WTC11 (cell line): ENCODE measurements around the gene PIAS2.

Experiments
- CTCF ChIP-seq: fragments of 200-600 bp; IDR thresholded peaks from 2 replicates; pipeline ENCODE4 v1.8.0; 2022; ENCODE audit warnings: antibody characterized with exemption
- ZNF219 ChIP-seq: sonication (generic); formaldehyde crosslinking; IDR thresholded peaks from 2 replicates; pipeline ENCODE4 v1.8.0; 2023; ENCODE audit warnings: missing genetic modification reagents, mild to moderate bottlenecking, borderline replicate concordance

DNA sequence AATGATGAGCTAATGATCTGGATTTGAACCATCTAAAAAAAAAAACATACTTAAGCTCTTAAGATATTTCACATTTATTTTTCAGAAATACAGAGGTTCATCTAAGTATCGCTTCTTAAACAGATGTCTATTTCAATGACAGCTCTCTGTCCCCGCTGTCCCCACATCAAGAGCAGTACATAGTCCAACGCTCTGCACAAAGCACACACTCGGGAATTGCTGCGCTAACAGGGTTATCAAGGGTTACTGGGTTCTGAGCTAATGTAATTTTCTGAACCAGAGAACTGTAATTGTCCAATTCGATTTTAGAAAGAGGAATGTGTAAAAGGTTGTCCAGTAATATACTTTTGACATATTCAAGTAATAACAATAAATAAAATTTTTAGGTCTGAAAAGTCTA lies 101.6 kb downstream of the PIAS2 start:
- TF ChIP-seq CTCF (no peak), ZNF219 (no peak)
